Fibroblast of skin of left quadriceps (primary cell): ENCODE results near the gene ATP13A1.
"Not testable (repeated sequence)": the region's sequence is repeated elsewhere in the genome, so short reads cannot be mapped to it uniquely, and the experiment has no call there.

Experiments used
- DNase-seq, 2 experiments: peaks; one replicate each; pipeline ENCODE4 v3.0.0-alpha.2; 2013; ENCODE audit warnings: low read depth in 2 of 2

Gene ATP13A1

DNA sequence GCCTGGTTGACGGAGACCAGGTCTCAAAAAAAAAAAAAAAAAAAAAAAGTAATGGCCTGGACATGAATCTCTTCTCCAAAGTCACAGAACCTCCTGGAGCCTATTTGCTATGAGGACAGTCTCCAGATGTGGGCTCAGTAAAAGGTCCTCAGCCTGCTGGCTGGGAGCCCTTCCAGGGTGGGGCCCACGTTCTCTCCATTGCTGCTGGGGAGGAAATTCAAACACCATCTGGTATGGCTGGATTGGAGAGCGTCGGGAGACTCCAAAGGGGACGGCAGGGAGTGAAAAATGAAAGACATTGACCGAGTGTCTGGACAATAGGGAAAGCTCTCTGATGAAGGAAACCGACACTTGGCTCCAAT is 43.6 kb downstream of the ATP13A1 start:
- DNase-seq, result no peak

DNA sequence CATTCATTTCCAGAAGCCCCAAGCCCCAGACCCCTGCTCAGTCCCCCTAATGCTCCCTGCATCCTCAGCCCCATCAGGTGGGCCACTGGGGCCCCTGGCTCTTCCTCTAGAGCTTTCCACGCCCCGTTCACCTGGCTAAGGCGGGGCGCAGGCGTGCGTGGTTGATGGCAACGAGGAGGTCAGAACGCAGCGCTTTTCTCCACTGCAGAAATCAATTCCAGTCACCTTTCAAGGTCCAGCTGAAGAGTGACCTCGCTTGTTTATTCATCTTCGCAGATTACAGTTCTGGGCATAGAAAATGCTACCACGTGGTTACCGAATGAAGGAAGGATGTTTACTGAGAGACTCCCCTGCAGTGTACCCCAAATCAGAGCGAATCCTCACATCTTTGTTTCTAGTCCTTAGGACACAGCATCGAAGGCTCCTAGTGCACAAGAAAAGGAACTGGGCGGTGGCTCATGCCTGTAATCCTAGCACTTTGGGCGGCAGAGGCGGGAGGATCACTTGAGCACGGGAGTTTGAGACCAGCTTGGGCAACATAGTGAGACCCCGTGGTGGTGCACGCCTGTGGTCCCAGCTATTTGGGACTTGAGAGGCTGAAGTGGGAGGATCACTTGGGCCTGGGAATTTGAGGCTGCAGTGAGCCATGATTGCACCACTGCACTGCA is 44.2 kb downstream of the ATP13A1 start:
- no peak for DNase-seq

DNA sequence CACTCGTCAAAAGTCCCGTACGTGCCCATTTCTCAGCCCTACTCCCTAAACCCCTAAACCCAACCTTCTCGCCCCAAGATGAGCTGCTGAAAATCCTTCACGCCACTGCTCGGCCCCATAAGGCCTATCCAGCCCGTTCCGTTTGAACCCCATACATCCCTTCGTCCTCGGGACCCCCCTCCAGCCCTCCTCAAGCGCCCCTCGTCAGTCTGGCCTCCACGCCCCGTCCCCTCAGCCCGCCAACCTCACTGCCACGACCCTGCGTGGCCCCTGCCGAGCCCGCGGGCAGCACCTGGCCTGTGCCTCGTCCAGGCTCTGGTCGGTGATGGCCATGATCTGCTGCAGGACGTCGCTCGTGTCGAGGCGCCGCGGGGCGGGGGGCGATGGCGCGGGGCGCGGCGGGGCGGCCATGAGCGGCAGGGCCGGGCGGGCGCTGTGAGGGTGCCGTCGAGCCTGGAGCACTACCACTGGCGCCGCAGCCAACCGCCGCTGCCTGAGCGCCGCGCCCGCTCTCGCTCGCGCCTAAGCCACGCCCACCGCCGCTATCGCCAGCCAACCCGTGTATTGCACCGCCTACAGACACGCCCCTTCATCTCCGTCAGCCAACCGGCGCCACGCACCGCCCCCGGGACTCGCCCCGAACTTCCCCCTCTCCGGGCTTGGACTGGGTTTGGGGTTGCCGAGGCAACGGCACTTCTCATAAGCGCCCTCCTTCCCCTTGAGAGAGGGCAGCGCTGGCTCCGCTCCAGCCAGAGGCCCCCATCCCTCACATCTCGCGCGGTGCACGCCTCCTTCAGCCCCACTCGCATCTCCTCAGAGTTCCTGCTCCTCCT is 45.0 kb downstream of the ATP13A1 start, which contains the start of gene PBX4:
Gene PBX4, minus strand, starts transcription at position 469 of the 833 bp plus-strand sequence. Its CDS starts 58 bp downstream, at position 411.
- DNase-seq, result peak; percentile 81 to 86

DNA sequence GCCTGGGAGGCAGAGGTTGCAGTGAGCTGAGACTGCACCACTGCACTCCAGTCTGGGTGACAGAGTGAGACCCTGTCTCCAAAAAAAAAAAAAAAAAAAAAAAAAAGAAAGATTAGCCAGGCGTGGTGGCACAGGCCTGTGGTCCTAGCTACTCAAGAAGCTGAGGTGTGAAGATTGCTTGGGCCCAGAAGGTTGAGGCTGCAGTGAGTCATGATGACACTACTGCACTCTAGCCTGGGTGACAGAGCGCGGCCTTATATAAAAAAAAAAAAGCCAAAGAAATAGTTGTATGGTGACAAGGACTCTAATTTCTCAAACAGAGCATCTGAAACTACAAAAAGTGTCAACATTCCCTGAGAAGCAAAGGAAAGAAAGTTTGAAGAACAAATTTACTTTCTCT is 48.4 kb downstream of the ATP13A1 start:
- DNase-seq, result no peak

DNA sequence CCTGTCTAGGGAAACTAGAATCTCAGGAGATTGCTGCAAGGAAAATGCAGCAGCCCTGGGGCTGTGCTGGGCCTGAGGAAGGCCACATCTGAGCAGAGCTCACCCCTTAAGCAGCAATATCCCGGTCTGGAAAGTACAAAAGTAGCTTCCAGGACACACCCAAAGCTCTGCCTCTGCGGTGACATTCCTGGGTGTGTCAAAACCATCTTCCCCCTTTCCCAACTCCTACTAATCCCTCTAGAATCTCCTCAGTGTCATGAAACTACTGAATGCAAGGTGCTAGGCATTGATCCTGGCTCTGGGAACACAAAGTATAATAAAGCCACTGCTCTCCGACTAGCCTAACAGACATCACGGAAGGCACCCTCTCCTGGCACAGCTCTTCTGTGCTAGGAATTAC is 50.0 kb downstream of the ATP13A1 start:
- DNase-seq, result no peak

DNA sequence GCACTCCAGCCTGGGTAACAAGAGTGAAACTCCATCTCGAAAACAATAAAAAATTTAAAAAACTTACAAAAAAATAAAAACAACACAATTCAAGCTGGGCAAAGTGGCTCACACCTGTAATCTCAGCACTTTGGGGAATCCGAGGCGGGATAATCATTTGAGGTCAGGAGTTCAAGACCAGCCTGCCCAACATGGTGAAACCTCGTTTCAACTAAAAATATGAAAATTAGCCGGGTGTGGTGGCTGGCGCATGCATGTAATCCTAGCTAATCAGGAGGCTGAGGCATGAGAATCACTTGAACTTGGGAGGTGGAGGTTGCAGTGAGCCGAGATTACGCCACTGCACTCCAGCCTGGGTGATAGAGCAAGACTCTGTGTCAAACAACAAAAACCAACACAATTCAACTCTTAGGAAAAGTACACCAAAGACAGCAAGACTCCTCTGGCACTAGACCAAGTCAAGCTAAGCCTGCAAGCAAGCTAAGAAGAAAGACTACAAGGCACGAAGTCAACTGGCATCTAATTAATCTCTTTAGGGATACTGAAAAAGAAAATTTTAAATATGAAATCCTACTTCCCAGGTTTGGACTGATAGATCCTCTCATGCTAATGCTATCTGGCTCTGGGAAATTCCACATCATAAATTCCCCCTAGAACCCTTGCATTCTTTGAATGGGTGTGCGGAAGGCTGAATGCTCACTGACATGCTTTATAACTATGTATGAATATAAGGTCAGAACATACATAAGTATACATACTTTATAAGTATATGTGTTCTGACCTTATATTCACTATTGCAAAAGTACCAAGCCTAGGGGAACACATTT is 52.9 kb downstream of the ATP13A1 start:
- DNase-seq, result no peak

DNA sequence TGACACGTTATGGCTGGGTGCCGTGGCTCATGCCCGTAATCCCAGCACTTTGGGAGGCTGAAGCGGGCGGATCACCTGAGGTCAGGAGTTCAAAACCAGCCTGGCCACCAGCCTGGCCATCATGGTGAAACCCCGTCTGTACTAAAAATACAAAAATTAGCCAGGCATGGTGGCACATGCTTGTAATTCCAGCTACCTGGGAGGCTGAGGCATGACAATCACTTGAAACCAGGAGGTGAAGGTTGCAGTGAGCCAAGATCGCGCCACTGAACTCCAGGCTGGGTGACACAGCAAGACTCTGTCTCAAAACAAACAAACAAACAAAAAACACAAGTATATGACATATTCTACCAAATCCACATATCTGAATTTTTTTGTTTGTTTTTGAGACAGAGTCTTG is 56.8 kb downstream of the ATP13A1 start:
- DNase-seq, result not testable (repeated sequence)

DNA sequence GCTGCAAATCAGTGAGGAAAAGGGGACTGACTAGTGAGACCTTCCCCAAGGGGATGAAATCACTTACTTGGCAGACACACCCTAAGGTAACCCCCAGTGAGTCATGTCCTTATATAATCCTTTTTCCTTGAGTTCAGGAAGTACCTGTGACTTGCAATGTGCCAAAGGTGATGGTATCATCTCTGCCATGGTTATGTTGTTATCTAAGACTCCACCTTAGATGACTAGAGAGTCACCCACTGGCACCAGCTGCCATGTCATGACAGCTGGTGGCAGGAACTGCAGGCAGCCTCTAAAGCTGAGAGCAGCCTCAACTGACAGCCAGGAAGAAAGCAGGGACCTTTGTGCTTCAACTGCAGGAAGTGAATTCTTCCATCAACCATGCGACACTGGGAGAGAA is 57.5 kb downstream of the ATP13A1 start:
- no peak for DNase-seq

DNA sequence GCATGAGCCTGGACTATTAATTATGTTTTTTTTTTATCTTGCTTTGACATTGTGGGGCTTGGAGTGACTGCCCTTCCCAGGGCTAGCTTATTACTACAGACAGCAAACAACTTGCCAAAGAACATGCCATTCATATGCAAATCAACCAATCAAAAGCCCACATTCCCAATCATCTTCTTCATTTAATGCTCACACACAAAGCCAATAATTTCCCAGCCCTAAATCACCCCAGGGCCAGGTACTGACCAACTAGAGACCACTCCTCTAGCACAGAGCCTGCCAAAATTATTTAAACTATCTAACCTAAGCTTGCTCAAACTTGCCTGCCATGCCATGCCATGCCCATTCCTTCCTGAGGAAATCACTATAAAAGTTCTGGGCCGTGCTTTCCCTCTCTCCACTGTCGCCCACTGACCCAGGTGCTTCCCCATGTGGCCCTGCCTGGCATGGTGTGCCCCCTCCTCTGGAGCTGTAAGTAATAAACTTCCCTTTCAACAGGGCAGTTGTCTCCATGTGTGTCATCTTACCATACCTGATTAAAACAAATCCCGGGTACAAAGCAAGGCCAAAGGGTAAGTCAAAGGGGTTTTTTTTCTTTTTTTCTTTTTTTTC is 60.7 kb downstream of the ATP13A1 start:
- no peak for DNase-seq

DNA sequence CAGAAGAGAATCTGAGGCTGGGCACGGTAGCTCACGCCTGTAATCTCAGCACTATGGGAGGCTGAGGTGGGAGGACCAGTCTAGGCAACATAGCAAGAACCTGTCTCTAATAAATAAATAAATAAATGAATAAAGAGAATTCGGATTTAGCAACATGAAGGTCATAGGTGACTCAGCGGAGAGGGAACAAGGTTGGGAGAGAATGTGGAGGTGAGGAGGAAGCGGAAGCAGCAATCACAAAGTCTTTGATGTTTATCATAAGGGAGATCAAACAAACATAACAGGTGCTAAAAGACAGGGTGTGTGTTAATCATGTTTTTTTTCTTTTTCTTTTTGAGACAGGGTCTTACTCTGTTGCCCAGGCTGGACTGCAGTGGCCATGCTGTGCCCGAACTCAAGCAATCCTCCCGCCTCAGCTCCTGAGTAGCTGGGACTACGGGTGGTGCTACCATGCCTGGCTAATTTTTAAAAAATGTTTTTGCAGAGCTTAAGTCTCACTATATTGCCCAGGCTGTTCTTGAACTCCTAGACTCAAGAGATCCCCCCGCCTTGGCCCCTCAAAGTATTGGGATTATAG is 61.3 kb downstream of the ATP13A1 start:
- DNase-seq, result no peak

DNA sequence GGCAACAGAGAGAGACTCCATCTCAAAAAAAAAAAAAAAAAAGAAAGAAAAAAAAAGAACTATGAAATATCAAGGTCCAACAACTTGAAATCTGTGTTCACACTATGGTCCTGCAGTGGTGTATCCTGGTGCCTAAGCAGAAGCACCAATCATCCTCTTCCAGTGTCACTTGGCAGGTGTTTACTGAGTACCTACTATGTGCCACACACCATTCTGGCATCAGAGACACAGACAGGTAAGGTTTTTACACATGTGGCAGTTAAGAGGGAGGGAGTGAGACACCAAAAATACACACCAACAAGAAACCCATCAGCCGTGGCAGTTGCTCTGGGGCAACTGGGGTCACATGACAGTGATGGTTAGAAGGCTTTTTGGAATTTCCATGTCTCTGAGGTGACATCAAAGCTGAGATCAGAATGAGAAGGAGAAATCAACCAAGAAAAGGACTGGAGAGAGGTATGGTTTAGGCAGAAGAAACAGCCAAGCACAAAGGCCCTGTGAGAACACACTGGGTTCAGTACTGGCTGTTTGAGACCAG is 62.6 kb downstream of the ATP13A1 start:
- DNase-seq, result no peak

DNA sequence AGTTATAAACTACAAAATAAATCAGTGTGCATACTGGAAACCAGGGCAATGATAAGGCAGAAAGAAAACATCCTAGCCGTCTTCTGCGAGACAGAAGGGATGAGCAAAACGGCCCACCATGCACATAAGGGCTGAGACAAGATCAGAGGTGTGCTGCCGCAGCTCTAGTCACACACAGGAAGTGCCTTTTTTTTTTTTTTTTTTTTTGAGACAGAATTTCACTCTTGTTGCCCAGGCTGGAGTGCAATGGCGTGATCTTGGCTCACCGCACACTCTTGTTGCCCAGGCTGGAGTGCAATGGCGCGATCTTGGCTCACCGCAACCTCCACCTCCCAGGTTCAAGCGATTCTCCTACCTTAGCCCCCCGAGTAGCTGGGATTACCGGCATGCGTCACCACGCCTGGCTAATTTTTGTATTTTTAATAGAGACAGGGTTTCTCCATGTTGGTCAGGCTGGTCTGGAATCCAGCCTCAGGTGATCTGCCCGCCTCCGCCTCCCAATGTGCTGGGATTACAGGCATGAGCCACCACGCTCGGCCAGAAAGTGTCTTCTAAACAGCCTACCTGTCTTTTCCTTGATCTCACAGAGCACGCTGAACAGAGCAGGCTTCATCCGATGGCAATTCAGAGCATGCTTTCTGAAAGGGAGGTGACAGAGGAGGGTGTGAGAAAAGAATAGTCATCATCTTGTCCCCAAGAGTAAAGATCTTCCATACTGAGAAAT is 64.6 kb downstream of the ATP13A1 start:
- not testable (repeated sequence) for DNase-seq

DNA sequence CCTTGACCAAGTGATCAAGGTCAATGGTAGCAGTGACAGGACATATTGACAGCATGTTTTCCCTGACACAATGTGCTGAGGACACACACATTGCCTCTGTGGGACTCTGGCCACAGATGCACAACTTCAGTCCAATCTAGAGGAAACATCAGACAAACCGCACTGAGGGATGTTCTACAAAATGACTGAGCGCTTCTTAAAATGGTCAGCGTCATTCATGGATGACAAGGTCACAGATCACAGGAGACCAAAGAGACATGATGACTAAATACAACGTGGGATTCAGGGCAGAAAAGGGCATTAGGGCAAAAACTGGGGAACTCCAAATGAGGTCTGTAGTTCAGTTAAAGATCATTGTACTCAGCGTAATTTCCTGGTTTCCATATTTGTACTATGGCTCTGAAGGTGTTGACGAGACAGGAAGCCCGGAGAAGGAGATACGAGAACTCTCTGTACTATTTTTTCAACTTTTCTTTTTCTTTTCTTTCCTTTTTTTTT is 65.6 kb downstream of the ATP13A1 start:
- DNase-seq, result no peak
